ENCODE measurements around the gene MAGI2.

MAGI2 gene

DNA sequence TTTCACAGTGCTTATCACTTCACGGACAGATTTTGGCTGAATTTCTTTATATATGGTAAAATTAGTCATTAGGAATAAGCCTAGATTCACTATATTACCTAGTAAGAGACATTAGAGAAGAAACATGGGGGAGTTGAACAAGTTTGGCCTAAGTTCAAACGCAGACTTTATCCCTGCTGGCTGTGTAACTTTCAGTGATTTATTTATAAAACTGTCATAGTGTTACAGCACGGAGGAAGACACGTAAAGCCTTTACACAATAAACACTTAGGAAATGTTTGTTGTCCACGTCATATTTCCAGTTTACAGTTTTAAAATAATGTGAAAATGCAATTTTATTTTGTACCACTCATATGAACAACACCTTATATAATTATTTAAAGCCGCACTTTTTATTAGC lies 661.5 kb downstream of the MAGI2 start:
- DNase-seq (ENCODE audit: low read depth, low spot score) = no peak

DNA sequence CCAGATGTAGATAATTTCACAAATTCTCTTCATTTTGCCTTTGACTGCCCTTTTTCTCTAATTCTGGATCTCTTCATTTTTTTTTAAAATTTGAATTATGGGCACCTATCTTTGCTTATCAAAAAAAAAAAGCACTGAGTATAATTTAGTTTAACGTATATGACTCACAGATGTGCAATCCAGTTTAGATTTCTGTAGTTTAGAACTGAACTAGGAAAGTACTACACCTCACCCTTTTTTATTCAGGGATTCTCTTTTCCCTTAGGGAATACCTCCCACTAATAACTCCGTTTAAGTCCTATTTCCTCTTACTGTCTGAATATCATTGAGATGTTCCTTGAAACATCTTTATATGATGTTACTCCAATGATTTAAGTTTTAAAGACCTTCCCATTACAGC lies 665.0 kb downstream of the MAGI2 start:
- no peak for DNase-seq (ENCODE audit: low read depth, low spot score)

DNA sequence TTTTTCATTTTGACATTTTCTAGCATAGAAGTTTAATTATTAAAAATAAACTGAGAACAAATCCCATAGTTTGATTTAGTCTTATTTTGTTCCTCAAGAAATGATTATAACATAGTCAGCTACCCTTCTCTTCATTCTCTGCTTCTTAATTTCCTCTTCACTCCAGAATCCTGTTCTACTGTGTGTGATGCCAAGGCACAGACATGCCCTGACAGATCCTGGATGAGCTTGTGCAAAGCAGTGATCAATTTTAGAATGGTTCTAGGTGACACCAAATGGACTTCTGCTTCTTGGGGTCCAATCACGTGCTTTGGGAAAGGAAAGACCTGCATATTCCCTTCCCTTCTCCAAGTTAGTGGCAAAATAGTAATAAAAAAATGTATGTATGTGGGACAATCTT lies 665.6 kb downstream of the MAGI2 start:
- no peak for DNase-seq (ENCODE audit: low read depth, low spot score)

- DNase-seq (ENCODE audit: low read depth, low spot score) = no peak
Observed at GRCh38 chr7:78786055-78786454, 667.4 kb downstream of the MAGI2 start.

DNA sequence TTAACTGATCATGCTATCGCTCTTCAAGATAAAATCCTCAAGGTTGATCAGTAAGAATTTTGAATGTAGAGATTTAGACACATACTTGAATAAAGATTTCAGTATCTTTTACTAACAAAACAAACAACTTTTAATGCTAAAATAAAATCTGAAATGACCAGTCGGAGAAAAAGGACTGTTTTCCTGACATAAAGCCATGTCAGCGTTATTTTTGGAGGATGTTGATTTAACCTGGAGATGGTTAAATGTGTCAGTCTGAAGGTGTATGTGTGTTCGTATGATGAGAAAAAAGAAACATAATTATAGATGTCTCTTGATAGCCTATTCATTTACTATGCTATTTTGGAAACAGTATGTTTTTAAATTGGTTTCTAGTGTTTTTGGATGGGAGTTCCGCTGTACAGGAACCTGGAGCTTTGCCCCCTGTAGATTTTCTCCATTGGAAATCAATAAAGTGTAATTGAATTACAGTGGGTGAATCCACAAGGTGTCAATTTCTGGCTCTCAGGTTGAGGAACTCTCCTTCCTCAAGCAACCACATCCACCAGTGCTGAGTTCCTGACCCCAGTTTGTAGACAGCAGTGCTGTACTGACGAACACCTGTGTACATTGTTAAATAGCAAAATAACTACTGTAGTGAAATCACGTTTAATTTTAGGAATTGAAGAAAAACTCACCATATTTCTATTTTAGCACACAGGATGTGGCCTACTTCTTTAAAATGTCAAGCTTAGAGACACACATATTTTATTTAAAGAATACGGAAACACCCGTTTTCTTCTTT lies 670.1 kb downstream of the MAGI2 start:
- DNase-seq (ENCODE audit: low read depth, low spot score) = no peak

- DNase-seq (ENCODE audit: low read depth, low spot score) = no peak
Observed at GRCh38 chr7:78780560-78780959, 672.9 kb downstream of the MAGI2 start.

DNA sequence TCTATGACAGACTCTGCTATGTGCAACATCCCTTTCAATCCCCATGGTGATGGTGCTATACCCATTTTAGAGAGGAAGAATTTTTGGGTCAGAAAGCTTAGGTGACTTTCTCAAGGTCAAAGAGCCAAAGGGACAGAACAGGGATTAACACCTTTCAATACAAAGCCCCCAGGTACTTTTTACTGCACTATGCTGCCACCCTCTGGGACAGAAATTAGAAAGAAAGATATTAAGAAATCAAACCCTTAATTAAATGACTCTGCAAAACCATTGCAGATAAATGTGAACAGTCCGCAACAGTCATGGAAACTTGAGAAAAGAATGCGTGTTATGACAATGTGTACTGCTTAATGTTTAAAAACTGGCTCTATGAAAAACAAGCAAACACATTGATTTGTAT lies 673.7 kb downstream of the MAGI2 start:
- no peak for DNase-seq (ENCODE audit: low read depth, low spot score)

- DNase-seq (ENCODE audit: low read depth, low spot score) = no peak
Observed at GRCh38 chr7:78777829-78778228, 675.6 kb downstream of the MAGI2 start.

DNA sequence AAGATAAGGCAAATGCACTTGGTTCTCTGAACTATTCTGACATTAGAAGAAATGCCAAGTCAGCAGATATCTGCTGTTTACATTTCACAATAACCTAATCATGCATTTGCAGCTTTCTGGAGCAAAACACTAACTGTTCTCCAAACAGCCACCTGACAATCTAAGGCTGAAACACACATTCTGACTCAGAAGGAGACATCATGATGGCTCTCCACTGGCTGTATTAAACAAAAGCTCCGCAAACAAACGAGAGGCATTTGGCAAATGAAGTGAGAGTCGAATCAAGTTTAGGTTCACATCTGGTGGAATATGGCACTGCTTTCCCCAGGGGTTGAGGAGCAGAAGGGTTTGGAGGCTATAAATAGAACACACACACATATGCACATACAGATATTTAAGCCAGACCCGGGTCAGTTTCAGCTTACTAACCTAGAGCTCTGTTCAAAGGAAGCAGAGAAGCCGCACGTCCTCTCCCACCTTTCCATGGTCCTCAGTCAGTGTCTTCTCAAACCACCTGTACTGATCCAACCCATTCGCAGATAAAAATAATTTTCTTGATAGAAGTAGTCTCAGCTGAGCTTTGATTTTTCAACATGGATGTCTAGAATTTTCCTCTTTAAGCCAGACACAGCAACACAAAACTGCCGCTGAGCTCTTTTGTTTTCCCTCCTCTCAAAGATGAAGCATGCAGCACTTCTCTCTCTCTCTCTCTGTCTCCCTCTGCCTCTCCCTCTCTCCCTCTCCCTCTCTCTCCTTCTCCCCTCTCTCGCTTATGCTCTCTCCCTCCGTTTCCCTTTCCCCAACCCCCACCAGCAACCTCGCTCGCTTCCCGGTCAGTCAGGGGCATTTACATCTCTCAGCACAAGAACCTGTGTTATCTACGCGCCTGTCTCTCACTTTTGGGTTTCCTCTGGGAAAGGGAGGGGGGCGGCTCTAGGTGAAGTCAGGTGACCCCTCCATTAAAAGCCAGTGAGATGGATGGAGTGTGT lies 682.8 kb downstream of the MAGI2 start:
- DNase-seq (ENCODE audit: low read depth, low spot score) = no peak

DNA sequence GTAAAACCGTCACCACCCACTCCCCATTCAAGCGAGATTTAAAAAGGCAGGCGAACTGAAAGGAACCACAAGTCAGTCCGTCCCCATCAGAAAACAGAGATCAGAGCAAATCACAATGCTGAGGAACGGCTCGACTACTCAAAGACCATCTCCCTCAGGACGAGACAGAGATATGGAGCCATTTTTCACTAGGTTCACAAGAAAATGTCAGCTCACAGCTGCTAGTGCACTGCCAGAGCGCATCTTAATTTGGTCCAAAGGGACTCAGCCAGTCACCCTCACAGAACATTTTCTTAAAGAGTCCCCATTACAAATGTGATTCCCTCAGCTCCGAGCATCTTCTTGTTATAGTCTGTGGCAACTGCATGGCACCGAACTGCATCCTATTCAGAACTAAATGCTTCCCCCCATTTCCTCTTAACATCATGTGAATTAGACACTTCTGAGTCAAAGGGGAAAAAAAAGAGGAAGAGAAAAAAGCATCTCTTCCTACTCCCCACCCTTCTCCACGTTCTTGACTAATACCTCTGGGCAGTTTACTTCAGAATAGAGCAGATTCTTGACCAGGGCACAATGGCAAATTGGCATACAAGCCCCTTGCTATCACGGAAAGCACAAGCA lies 683.9 kb downstream of the MAGI2 start:
- no peak for DNase-seq (ENCODE audit: low read depth, low spot score)

GRCh38 chr7:78768859-78769258 lies 684.6 kb downstream of the MAGI2 start:
- no peak for DNase-seq (ENCODE audit: low read depth, low spot score)

DNA sequence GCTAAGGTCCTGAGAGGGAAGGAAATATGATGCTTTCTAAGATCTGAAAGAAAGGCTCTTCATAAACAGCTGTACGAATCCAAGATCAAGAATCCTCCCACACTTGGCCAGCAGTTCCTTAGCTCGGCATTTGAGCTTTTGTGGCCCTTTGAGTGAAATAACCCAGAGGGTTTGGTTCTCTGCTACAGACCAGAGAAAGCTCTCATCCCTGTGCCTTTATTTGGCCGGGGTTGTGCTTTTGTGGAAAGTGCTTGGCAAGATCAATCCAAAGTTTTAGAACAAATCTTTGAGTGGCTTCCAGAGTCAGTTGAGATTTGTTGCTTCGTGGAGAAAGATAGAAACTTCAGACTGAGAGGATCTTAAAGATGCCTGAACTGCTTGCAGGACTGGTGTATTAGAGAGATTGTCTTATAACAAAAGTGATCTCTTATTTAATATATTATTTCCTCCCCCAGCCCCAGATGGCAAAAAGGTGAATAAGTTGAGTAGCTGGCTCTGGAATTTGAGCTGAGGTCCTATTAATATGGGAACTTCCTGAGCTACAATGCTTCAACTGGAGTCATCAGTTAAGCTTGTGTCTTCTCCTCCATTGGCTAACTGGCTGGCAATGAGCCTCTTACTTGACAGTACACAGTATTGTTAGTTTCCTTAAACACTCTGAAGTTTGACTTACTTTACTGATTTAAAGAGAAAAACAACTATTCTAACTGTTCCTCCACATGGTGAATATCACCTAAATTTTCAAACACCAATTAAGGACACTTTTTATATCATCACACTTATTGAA lies 687.3 kb downstream of the MAGI2 start:
- no peak for DNase-seq (ENCODE audit: low read depth, low spot score)

GRCh38 chr7:78764571-78764970 lies 688.9 kb downstream of the MAGI2 start:
- no peak for DNase-seq (ENCODE audit: low read depth, low spot score)

DNA sequence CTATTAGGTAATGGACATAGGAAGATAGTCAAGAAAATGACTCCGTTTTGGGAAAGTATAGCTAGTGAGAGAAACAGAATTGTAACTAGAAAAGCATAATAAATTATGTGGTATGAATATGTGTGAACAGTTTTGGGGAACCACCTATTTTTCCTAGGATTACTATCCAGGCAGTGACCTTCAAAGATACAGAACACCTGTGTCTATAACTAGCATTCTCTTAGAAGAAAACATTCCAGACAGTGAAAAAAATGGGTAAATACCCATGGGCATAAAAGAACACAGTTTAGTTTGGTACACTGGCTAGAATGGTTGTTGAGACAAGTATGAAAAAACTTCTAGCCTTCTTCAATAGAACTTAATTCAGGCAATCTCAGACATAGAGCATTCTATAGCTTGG lies 690.8 kb downstream of the MAGI2 start:
- DNase-seq (ENCODE audit: low read depth, low spot score) = no peak

- DNase-seq (ENCODE audit: low read depth, low spot score) = no peak
Observed at GRCh38 chr7:78760620-78761355, 692.7 kb downstream of the MAGI2 start.

DNA sequence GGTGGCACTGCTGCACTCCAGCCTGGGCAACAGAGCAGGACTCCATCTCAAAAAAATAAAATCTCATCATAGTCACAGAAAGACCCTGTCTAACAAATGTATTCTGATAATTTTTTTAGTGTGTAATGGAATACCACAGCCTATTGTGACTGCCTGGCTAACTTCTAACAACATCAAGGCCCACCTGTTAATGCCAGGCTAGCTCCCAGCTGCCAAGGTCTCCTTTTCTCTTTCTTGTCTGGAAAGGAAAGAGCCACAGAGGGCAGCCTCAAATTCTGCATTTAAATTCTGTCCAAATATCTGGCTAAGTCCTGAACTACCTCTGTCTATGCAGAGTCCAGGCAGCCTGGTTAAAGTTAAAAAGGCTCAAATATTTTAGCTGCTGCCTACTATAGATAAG lies 700.9 kb downstream of the MAGI2 start:
- no peak for DNase-seq (ENCODE audit: low read depth, low spot score)

- no peak for DNase-seq (ENCODE audit: low read depth, low spot score)
Observed at GRCh38 chr7:78751253-78751652, 702.2 kb downstream of the MAGI2 start.

DNA sequence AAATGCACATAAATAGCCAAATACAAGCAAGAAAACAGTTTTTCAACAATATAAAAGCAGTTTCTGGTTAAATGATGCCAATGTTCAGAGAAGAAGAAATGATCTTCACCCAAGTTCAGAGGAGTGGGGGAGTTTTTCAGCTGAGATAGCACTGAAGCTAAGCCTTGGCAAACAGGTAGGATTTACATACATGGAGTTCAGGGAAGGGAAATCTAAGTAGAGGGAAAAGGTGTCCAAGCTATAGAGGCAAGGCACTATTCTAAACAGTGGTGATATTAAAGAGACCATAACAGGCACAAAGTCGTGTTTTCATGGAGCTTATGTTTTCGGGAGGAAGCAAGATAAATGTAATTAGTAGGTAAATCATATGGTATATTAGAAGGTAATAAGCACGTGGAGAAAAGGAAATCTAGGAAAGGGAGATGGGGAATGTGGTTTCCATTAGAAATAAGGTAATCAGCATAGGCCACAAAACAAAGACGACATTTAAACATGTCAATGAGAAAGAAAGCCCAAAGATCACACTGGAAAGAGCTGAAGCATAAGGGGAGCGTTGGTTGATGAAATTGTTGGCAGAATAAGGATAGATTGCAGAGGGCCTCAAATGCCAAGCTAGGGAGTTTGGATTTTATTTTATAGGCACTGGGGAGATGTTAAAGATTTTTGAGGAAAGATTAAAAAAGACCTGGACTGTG lies 704.3 kb downstream of the MAGI2 start:
- no peak for DNase-seq (ENCODE audit: low read depth, low spot score)

DNA sequence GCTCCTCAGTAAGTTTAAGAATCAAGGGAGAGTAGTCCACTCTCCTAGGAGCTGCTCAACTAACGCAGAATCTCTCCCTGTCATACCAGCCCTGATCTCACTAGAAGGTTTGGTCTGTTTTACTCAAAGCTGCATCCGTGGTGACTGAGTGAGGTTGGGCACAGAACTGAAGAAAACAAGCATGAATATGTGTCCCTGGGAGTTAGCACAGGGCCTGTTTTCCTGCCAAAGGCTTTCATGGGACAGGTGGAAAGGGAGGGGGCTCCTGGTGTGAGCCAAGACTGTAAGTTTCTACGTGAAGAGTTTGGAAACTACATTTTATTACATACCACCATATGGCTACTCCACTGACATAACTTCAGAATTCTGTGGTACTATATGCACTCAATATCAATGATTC lies 705.9 kb downstream of the MAGI2 start:
- no peak for DNase-seq (ENCODE audit: low read depth, low spot score)

- no peak for DNase-seq (ENCODE audit: low read depth, low spot score)
Observed at GRCh38 chr7:78746301-78746700, 707.2 kb downstream of the MAGI2 start.

Data from activated CD4-positive, CD25-positive, alpha-beta regulatory T cell treated with anti-CD3 and anti-CD28 coated beads, Interleukin-2, amount 50 U/mL, for 16 hours (primary cell).